ENCODE measurements around the gene FGF4.
"Not testable (repeated sequence)": the region's sequence is repeated elsewhere in the genome, so short reads cannot be mapped to it uniquely, and the experiment has no call there.

Gene FGF4

GRCh38 chr11:69773626-69774353, 1.4 kb downstream of the FGF4 start:
- no peak overlapping the region for H3K4me3 Mint-ChIP-seq
- H3K27me3 Mint-ChIP-seq: peaks cover 16% of the 10 kb centered on the region
- DNase-seq (ENCODE audit: low spot score in 2 of 2) (no peak), ATAC-seq (ENCODE audit: low read depth) (no peak)
- H3K36me3 Mint-ChIP-seq: no peaks in the 10 kb centered on the region
- H3K4me1 Mint-ChIP-seq: no peaks in the 10 kb centered on the region
- H3K27ac Mint-ChIP-seq: no peak overlapping the region
- peaks cover 3% of the 10 kb centered on the region for H3K9me3 Mint-ChIP-seq

- no peak overlapping the region for H3K27ac Mint-ChIP-seq
- no peak overlapping the region for H3K4me3 Mint-ChIP-seq
- no peaks in the 10 kb centered on the region for H3K36me3 Mint-ChIP-seq
- DNase-seq (ENCODE audit: low spot score in 2 of 2): no peak
- H3K9me3 Mint-ChIP-seq: peaks cover 3% of the 10 kb centered on the region
- ATAC-seq (ENCODE audit: low read depth): no peak
- H3K27me3 Mint-ChIP-seq: peaks cover 12% of the 10 kb centered on the region
- no peaks in the 10 kb centered on the region for H3K4me1 Mint-ChIP-seq
These were observed 3.7 kb downstream of the FGF4 start for GRCh38 chr11:69771466-69771865.

- DNase-seq (ENCODE audit: low spot score in 2 of 2): no peak
These were observed 4.6 kb downstream of the FGF4 start for GRCh38 chr11:69770540-69770939.

GRCh38 chr11:69765498-69765995, 9.6 kb downstream of the FGF4 start:
- Mint-ChIP-seq H3K36me3 (peaks cover 2% of the 10 kb centered on the region), H3K4me1 (no peaks in the 10 kb centered on the region), H3K9me3 (peaks cover 7% of the 10 kb centered on the region), H3K4me3 (no peak overlapping the region), H3K27me3 (peaks cover 18% of the 10 kb centered on the region), H3K27ac (no peak overlapping the region)
- no peak for ATAC-seq (ENCODE audit: low read depth)
- DNase-seq (ENCODE audit: low spot score in 2 of 2): no peak

More at GRCh38 chr11:69770540-69770939, 4.6 kb downstream of the FGF4 start:
- H3K27me3 Mint-ChIP-seq: peaks cover 12% of the 10 kb centered on the region
- ATAC-seq (ENCODE audit: low read depth): no peak
- H3K4me1 Mint-ChIP-seq: no peaks in the 10 kb centered on the region
- H3K36me3 Mint-ChIP-seq: no peaks in the 10 kb centered on the region
- H3K9me3 Mint-ChIP-seq: peaks cover 3% of the 10 kb centered on the region
- H3K27ac Mint-ChIP-seq: no peak overlapping the region
- no peak overlapping the region for H3K4me3 Mint-ChIP-seq

- not testable (repeated sequence) for H3K36me3 Mint-ChIP-seq; H3K4me3 Mint-ChIP-seq; H3K9me3 Mint-ChIP-seq; H3K4me1 Mint-ChIP-seq; H3K27ac Mint-ChIP-seq; DNase-seq (ENCODE audit: low spot score in 2 of 2); ATAC-seq (ENCODE audit: low read depth)
- H3K27me3 Mint-ChIP-seq: peaks cover 17% of the 10 kb centered on the region
These were observed 10.2 kb downstream of the FGF4 start for GRCh38 chr11:69764918-69765317.

- H3K27me3 Mint-ChIP-seq: peaks cover 17% of the 10 kb centered on the region
- no peaks in the 10 kb centered on the region for H3K4me1 Mint-ChIP-seq
- no peak overlapping the region for H3K27ac Mint-ChIP-seq
- peaks cover 5% of the 10 kb centered on the region for H3K36me3 Mint-ChIP-seq
- H3K9me3 Mint-ChIP-seq: peaks cover 7% of the 10 kb centered on the region
- no peak overlapping the region for H3K4me3 Mint-ChIP-seq
- DNase-seq (ENCODE audit: low spot score in 2 of 2) (no peak), ATAC-seq (ENCODE audit: low read depth) (no peak)
These were observed 14.8 kb downstream of the FGF4 start for GRCh38 chr11:69760319-69760718.

- ATAC-seq (ENCODE audit: low read depth) (no peak), DNase-seq (ENCODE audit: low spot score in 2 of 2) (no peak)
- no peak overlapping the region for H3K4me3 Mint-ChIP-seq
- H3K4me1 Mint-ChIP-seq: no peaks in the 10 kb centered on the region
- peaks cover 3% of the 10 kb centered on the region for H3K36me3 Mint-ChIP-seq
- H3K27ac Mint-ChIP-seq: no peak overlapping the region
- H3K9me3 Mint-ChIP-seq: peaks cover 2% of the 10 kb centered on the region
- peaks cover 15% of the 10 kb centered on the region for H3K27me3 Mint-ChIP-seq
These were observed 22.3 kb downstream of the FGF4 start for GRCh38 chr11:69752890-69753289.

GRCh38 chr11:69750875-69751597, 24.1 kb downstream of the FGF4 start:
- Mint-ChIP-seq H3K27me3 (peaks cover 10% of the 10 kb centered on the region), H3K4me1 (no peaks in the 10 kb centered on the region), H3K4me3 (no peak overlapping the region), H3K36me3 (no peaks in the 10 kb centered on the region), H3K27ac (no peak overlapping the region), H3K9me3 (no peaks in the 10 kb centered on the region)
- DNase-seq (ENCODE audit: low spot score in 2 of 2) (no peak), ATAC-seq (ENCODE audit: low read depth) (no peak)

GRCh38 chr11:69750108-69750850, 24.9 kb downstream of the FGF4 start:
- Mint-ChIP-seq H3K4me3 (no peak overlapping the region), H3K4me1 (no peaks in the 10 kb centered on the region), H3K27ac (no peak overlapping the region), H3K36me3 (no peaks in the 10 kb centered on the region), H3K9me3 (no peaks in the 10 kb centered on the region), H3K27me3 (peaks cover 14% of the 10 kb centered on the region)
- DNase-seq (ENCODE audit: low spot score in 2 of 2): no peak
- ATAC-seq (ENCODE audit: low read depth): no peak

- no peak overlapping the region for H3K27ac Mint-ChIP-seq
- no peaks in the 10 kb centered on the region for H3K4me1 Mint-ChIP-seq
- no peaks in the 10 kb centered on the region for H3K36me3 Mint-ChIP-seq
- H3K4me3 Mint-ChIP-seq: no peak overlapping the region
- H3K9me3 Mint-ChIP-seq: no peaks in the 10 kb centered on the region
- peaks cover 16% of the 10 kb centered on the region for H3K27me3 Mint-ChIP-seq
- no peak for ATAC-seq (ENCODE audit: low read depth)
- DNase-seq (ENCODE audit: low spot score in 2 of 2): no peak
These were observed 26.5 kb downstream of the FGF4 start for GRCh38 chr11:69748637-69749036.

GRCh38 chr11:69746752-69747742, 28.1 kb downstream of the FGF4 start:
- DNase-seq (ENCODE audit: low spot score in 2 of 2) (no peak), ATAC-seq (ENCODE audit: low read depth) (no peak)
- Mint-ChIP-seq H3K4me3 (no peak overlapping the region), H3K9me3 (no peaks in the 10 kb centered on the region), H3K4me1 (no peaks in the 10 kb centered on the region), H3K36me3 (no peaks in the 10 kb centered on the region), H3K27me3 (peaks cover 16% of the 10 kb centered on the region), H3K27ac (no peak overlapping the region)

- Mint-ChIP-seq H3K9me3 (no peaks in the 10 kb centered on the region), H3K27ac (no peak overlapping the region)
These were observed 29.0 kb downstream of the FGF4 start for GRCh38 chr11:69746140-69746539.

GRCh38 chr11:69745201-69745600, 29.9 kb downstream of the FGF4 start:
- no peak overlapping the region for H3K4me3 Mint-ChIP-seq
- no peaks in the 10 kb centered on the region for H3K9me3 Mint-ChIP-seq
- H3K27ac Mint-ChIP-seq: no peak overlapping the region
- ATAC-seq (ENCODE audit: low read depth): no peak
- no peaks in the 10 kb centered on the region for H3K36me3 Mint-ChIP-seq
- DNase-seq (ENCODE audit: low spot score in 2 of 2): no peak
- no peaks in the 10 kb centered on the region for H3K4me1 Mint-ChIP-seq
- peaks cover 14% of the 10 kb centered on the region for H3K27me3 Mint-ChIP-seq

More at GRCh38 chr11:69746140-69746539, 29.0 kb downstream of the FGF4 start:
- no peak for DNase-seq (ENCODE audit: low spot score in 2 of 2)
- ATAC-seq (ENCODE audit: low read depth): no peak
- Mint-ChIP-seq H3K4me3 (no peak overlapping the region), H3K36me3 (no peaks in the 10 kb centered on the region), H3K4me1 (no peaks in the 10 kb centered on the region), H3K27me3 (peaks cover 17% of the 10 kb centered on the region)
